Loucy (cell line): ENCODE measurements around the gene CLDN18.

Experiments used
- H2AFZ ChIP-seq: fragments of 200-600 bp; sonication (generic); 2 replicates; pipeline ENCODE4 v1.6.0; 2016; ENCODE audit warnings: antibody characterized with exemption, mild to moderate bottlenecking, low read length, moderate library complexity
- H3F3A ChIP-seq: fragments of 200-600 bp; 2 replicates; pipeline ENCODE4 v1.6.0; 2016; ENCODE audit warnings: antibody characterized with exemption, low read depth, mild to moderate bottlenecking
- H3K27me3 ChIP-seq: fragments of 200-600 bp; sonication (generic); 2 replicates; pipeline ENCODE4 v1.6.1; 2014; ENCODE audit warnings: low read length, mild to moderate bottlenecking; ENCODE audit not compliant: insufficient read depth, poor library complexity, severe bottlenecking
- H3K36me3 ChIP-seq: fragments of 200-600 bp; sonication (generic); 2 replicates; pipeline ENCODE4 v1.6.1; 2016; ENCODE audit warnings: low read length; ENCODE audit not compliant: insufficient read depth
- H3K4me1 ChIP-seq: fragments of 200-600 bp; sonication (generic); 2 replicates; pipeline ENCODE4 v1.5.1; 2014; ENCODE audit warnings: low read length, mild to moderate bottlenecking; ENCODE audit not compliant: insufficient read depth, poor library complexity, severe bottlenecking
- H3K4me2 ChIP-seq: fragments of 200-600 bp; sonication (generic); 2 replicates; pipeline ENCODE4 v1.6.0; 2014; ENCODE audit warnings: antibody characterized with exemption, low read length, low read depth, mild to moderate bottlenecking; ENCODE audit not compliant: poor library complexity, severe bottlenecking
- H3K4me3 ChIP-seq: fragments of 200-600 bp; sonication (generic); 2 replicates; pipeline ENCODE4 v1.5.1; 2014; ENCODE audit warnings: low read length, mild to moderate bottlenecking, mixed read lengths; ENCODE audit not compliant: poor library complexity, severe bottlenecking
- H3K79me2 ChIP-seq: fragments of 200-600 bp; sonication (generic); 2 replicates; pipeline ENCODE4 v1.6.1; 2014; ENCODE audit warnings: low read length; ENCODE audit not compliant: insufficient read depth
- H3K9ac ChIP-seq: fragments of 200-600 bp; sonication (generic); 2 replicates; pipeline ENCODE4 v1.6.0; 2014; ENCODE audit warnings: mild to moderate bottlenecking, low read depth, low read length, moderate library complexity; ENCODE audit not compliant: poor library complexity, severe bottlenecking
- H3K9me2 ChIP-seq: fragments of 200-600 bp; sonication (generic); replicated peaks from 2 replicates; pipeline ENCODE4 v1.6.1; 2016; ENCODE audit warnings: low read depth, low read length, mixed read lengths
- H3K9me3 ChIP-seq: fragments of 200-600 bp; sonication (generic); 2 replicates; pipeline ENCODE4 v1.6.1; 2014; ENCODE audit warnings: mild to moderate bottlenecking, antibody characterized with exemption, low read length, low read depth; ENCODE audit not compliant: insufficient read depth
- H4K20me1 ChIP-seq: fragments of 200-600 bp; sonication (generic); 2 replicates; pipeline ENCODE4 v1.6.0; 2014; ENCODE audit warnings: antibody characterized with exemption, low read length, mild to moderate bottlenecking; ENCODE audit not compliant: insufficient read depth, poor library complexity, severe bottlenecking
- EZH2phosphoT487 ChIP-seq: fragments of 200-600 bp; IDR thresholded peaks from 2 replicates; pipeline ENCODE4 v1.6.1; 2018; ENCODE audit warnings: antibody characterized with exemption, mild to moderate bottlenecking, moderate library complexity, borderline replicate concordance
- TF ChIP-seq, protein P1 (sequence below): fragments of 200-600 bp; sonication (generic); conservative IDR thresholded peaks from 2 replicates; pipeline ENCODE4 v1.5.1; 2014; ENCODE audit warnings: mild to moderate bottlenecking, antibody characterized with exemption, low read length

Gene CLDN18

DNA sequence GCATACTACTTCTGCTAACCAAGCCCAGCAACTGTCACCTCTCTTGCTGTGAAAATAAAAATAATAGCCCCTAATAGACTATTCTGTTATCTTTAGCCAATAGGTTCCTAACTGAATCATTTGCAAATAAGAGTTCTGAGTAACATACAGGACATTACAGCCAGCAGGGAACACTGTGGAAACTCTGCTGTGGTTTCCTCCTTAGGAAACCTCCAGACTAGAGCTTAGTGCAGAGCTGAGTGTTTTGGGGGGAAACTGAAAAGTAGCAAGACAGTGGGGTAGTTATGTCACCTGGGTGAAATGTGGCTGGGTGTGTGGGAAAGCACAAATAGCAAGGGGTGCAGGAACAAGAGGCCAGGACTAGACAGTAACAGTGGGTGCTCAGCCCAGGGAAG is 73.0 kb downstream of the CLDN18 start:
- Histone ChIP-seq H3K9me2 (no peaks in the 10 kb centered on the region), H4K20me1 (no peaks in the 10 kb centered on the region), H3K4me2 (peak overlapping the region; percentile 78), H3K79me2 (no peaks in the 10 kb centered on the region), H3K4me3 (peak overlapping the region; percentile 63), H3K9ac (peak overlapping the region; percentile 37), H3K27me3 (no peaks in the 10 kb centered on the region), H3F3A (peaks cover 5% of the 10 kb centered on the region; the same call in 1 of the 2 replicates), H2AFZ (0 out of 2 replicates have a peak overlapping the region, but pooled peaks have one; percentile 24), H3K36me3 (no peaks in the 10 kb centered on the region; the same call in 1 of the 2 replicates), H3K4me1 (peaks cover 27% of the 10 kb centered on the region), H3K9me3 (no peaks in the 10 kb centered on the region)
- no peak for TF ChIP-seq EZH2phosphoT487
- TF ChIP-seq, protein P1, sequence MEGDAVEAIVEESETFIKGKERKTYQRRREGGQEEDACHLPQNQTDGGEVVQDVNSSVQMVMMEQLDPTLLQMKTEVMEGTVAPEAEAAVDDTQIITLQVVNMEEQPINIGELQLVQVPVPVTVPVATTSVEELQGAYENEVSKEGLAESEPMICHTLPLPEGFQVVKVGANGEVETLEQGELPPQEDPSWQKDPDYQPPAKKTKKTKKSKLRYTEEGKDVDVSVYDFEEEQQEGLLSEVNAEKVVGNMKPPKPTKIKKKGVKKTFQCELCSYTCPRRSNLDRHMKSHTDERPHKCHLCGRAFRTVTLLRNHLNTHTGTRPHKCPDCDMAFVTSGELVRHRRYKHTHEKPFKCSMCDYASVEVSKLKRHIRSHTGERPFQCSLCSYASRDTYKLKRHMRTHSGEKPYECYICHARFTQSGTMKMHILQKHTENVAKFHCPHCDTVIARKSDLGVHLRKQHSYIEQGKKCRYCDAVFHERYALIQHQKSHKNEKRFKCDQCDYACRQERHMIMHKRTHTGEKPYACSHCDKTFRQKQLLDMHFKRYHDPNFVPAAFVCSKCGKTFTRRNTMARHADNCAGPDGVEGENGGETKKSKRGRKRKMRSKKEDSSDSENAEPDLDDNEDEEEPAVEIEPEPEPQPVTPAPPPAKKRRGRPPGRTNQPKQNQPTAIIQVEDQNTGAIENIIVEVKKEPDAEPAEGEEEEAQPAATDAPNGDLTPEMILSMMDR: no peak
